Cerebellar nuclear complex (tissue), 1 donor: Measurements from ENCODE around the gene GALNT10.

Experiments
- DNase-seq, 2 experiments: peaks; one replicate each; lab custom pipeline; 2025; lab: John Stamatoyannopoulos, UW

The GALNT10 gene

DNA sequence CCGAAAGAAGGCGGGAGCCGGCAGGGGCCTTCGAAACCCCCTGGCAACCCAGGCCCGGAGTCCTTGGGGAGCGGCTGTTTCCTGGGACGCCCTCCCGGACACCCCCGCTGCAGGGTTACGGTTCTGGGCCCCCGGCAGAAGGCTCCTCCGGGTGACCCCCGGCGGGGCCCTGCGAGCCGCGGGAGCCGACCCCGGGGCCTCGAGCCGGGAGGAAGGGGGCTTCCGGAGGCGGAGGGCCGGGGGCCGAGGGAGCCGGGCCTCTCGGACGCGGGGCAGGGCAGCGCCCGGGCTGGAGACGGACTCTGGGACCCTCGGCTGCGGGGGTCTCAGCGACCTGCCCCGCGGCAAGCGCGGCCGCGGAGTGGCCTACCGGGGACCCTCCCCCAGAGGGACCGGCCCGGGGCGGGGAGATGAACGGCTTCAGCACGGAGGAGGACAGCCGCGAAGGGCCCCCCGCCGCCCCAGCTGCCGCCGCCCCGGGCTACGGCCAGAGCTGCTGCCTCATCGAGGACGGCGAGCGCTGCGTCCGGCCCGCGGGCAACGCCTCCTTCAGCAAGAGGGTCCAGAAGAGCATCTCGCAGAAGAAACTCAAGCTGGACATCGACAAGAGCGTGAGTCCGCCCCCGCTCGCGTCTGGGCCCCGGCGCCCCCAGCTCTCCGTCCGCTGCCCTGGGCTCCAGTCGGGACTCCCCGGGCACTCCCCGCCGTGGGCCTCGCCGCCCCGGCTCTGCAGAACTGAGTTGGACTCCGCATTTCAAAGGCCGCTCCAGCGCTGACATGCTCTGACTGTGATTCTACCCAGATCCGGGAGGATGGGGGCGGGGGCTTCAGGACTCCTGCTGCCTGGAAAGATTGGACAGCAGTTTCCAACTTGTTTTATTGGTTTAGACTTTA lies 255.9 kb downstream of the GALNT10 start:
- DNase-seq, result no peak

DNA sequence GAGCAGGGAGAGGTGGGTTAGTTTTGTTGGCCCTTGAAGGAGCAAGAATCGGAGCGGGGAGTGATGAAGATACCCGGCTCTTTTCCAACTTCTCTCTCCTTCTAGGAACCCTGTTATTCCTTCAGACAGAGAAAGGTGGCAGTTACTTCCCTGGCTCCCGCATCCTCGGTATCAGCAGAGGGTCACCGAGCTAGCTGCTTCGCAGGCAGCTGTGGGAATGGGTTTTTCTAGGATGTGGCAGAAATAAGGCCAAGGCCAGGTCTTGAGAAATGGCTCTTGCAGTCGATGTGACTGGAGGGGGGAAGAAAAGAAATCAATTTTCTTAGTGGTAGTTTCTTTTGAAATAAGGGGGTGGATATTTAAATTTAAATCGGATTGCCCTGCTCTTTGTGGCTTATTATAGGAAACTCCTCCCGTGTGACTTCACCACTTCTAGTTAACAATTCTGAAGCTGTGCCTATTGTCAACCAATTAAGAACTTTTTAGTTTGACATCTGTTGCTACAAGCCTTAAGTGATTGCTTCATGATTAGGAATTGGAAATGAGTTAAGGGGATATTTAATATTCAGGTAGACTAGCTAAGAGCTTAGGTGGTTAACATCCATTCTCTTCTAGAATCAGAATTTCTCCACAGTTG lies 256.7 kb downstream of the GALNT10 start:
- DNase-seq, result no peak

DNA sequence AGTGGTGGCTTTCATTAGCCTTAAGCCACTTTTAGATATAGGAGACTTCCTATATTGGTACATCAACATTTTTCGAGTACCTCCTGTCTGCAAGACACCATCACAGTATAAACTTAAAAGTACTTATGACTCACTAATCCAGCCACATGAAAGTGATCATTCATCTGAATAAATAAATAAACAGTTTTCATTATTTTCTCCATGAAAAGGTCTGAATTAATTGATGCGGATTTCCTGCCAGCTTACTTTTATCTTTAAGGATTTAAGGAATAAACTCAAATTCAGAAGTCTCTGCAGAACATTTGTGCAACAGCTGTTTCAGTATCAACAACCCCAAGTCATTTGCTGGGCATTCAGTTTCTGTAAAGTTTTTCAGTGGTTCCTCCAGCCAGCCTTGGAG lies 259.3 kb downstream of the GALNT10 start:
- no peak for DNase-seq

DNA sequence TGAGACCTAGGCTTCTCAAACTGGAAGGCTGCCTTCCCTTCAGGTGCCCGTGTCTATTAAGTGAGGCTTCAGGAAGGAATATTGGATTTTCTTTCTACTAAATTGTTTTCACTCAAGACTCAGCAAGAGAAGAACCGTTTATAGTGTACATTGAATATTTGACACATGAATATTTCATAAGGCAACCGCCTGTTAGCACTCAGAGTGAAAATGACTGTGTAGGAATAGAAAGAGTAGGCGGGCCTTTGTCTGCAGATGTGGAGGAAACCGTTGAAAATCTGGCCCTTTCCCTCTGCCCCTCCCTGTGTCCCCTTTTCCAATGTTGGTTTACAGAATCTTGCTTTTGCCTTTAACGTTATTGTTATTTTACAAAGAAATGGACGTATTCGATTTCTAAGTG lies 261.4 kb downstream of the GALNT10 start:
- no peak for DNase-seq

DNA sequence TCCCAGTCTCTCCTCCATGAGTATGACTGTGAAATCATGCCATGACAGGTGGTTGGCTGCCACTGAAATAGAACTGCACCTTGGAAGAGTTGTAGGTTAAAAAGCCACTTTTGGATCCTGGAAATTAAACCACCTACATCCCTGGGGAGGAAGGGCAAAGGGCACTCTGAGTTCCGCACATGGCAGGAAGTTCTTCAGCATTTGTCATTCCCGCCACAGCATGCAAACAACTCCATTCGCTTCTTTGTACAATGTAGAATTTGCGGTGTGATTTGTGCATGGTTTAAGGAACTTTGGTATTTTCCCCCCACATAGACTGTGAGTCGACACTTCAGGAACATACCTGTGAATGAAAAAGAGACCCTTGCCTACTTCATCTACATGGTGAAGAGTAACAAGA lies 265.1 kb downstream of the GALNT10 start:
- no peak for DNase-seq

DNA sequence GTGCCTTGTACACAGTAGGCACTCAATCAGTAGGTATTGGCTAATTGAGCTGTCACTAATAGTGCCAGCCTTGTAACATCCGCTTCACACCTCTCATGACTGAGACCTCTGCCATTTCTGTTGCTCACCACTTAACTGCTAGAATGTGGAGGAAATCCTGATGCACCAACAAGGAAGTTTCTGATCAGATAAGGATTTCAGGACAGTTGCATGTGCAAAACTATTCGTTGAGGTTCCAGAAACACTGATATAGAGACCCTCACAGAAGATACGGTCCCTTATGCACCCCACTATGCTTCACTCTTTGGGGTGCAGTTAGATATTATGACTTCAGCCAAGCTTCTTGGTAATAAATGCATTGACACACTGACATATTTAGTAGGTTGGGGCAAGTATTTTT lies 266.0 kb downstream of the GALNT10 start:
- DNase-seq, result no peak

DNA sequence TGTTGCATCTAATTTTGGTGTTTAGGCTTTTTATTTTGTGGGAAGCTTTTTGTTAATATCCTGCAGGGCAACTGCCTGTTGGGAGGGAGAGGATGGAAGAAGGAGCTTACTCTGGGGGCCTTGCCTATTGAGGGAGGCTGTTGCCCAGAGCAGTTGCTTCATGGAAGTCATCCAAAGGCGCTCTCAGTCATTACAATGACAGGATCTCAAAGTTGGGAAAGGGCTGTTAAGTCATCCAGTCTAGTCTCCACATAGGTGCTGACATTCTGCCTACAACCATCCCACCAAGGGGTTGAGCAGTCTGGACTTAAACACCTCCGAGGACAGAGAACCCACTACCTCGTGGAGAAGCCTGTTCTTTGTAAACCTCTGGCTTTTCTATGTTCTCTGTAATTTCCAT lies 268.5 kb downstream of the GALNT10 start:
- DNase-seq, result no peak

DNA sequence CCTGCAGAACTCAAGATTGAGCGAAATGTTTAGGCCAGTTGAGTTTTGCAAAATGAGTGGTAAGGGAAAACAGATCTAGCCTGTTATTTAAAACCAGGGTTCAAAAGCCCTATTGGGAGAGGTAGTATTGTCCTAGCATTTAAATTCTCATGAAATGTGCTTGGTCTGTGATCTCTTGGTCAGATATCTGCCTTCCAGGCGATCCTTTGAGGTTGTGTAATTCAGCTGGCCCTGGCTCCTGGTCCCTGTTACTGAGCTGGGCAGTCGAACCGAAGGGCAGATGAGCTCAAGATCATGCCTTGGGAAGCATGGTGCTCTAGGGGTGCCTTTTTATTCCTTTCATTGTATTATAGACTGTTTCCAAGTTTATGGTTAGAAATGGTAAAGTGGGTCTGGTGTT lies 269.6 kb downstream of the GALNT10 start:
- no peak for DNase-seq

DNA sequence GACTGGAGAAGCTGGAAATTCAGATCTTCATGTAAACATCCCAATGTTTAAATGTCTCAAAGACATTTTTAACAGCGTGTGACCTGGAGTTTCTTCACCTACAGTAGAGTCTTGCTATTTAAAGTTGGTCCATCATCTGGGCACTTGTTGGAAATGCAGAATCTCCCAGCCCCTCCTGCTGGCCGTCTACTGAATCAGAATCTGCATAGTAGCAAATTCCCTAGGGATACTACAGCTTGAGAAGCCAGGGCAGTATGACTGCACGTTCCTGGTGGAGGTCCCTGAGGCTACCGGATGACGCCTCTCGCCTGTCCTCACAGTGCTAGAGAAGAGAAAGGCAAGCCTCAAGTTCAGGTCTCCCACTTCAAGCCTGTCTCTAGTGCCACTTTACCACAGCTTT lies 271.0 kb downstream of the GALNT10 start:
- no peak for DNase-seq

DNA sequence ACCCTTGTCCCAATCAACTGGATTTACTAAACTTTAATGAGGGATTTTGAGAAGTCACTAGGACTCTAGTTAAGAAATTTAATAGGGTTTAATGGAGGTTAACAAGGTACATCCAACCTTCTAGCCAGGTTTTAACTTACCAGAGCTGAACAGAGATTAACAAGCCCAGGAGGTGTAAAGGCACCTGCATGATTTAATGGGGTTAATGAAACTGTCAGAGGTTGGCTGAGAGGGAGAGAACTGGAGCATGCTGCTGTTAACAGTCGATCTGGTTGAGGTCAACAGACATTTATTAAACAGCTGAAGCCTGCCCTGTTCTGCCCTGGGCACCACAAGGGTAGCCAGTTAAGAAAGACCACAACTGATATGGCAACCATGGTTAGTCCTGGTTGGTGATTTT lies 273.9 kb downstream of the GALNT10 start:
- no peak for DNase-seq

DNA sequence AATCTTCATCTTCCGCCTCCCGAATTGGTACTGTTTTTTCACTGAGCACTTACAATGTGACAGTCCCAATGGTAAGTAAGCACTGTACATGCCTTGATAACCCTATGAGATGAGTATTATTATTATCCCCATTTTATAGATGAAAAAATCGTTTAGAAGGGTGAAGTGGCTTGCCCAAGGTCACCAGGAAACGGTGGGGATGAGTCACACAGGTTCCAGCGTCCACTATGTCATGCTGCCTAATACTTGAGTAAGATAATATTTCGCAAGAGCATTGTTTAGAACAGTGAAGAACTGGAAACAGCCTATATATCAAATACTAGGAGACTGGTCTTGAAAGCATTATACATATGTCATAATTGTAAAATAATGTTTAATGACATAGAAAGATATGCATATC lies 274.6 kb downstream of the GALNT10 start:
- no peak for DNase-seq

DNA sequence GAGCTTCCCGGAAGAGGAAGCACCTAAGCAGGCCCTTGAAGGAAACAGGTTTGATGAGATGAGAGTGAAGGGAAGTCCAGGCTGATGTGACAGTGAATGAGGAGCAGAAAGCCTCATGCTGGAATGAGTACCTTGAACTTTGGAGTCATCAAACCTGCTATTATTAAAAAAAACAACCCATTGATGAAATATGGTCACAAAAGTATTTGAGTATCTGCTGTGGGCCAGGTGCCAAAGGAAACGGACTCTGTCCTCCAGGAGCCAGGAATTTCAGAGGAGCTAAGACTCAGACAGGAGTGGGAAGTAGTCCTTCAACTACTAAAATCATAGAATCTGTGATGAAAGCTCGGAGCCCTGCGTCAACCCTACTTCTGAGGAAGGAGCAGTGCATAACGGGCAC lies 275.6 kb downstream of the GALNT10 start:
- DNase-seq, result no peak

DNA sequence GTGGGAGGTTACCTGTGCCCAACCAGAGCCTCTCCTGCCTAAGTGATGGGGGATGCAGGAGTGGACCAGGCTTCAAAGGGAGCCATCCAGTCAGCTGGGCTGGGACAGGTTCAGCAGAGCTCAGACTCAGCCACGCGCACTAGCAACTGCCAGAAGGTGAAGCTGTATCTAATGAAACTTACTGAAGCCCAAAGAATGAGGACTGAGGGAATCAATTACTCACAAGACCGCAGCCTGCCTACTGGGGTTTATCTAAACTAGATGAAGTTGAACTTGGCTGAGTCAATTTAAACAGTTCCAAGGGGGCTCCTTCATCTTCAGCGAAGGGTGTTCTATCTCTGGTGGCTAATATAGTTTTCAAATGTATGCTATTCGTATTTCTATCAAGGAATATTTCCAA lies 276.1 kb downstream of the GALNT10 start:
- no peak for DNase-seq

DNA sequence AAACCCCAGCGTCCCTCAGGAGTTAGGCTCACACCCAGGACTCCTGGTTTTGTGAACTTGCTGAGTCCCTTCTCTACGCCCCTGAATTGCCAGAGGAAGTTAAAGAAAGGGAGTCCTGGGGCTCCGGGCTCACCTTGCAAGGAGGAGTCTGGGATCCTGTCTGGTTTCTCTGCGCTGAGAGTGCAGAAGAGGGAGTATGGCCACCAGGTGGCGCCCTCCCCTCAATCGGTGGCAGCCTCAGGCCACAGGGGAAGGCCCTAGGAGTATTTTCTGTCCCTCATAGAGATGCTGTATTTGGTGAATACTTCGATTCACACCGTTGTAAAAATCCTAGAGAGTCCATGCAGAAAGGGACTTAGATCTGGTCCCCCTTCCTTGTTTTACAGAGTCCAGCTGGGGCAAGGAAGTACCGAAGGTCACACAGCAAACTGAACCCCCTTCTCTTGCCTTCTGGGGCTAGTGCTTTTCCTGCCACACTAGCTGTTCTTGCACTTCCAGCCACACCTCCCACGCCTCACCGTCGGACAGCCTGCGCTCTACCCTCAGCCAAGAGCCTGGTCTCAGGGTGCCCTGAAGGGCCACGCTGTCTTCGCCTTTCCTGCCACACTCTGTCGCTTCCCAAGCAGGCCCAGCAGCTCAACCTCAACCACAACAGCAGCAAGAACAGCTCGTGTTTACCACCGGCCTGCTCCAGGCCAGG lies 277.3 kb downstream of the GALNT10 start:
- no peak for DNase-seq

DNA sequence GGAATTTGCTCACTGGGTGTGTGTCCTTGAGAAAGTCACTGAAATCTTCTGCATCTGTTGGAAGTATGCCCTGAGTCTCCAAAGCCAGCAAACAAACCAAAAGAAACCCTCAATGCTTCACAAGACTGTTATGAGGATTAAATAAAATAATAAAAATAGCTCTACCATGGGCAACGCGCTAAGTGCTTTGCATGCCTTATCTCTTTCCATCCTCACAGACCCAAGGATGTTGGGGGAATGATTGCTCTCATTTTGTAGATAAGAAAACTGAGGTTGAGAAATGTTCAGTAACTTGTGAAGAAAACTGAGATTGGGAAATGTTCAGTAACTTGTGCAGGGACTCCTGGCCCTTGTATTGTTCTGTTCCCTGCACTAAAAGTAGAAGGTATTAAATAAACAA lies 279.6 kb downstream of the GALNT10 start:
- DNase-seq, result no peak
